NCI-H226 (cell line): ENCODE data around the gene DTD2.

Experiments used
- DNase-seq: peaks from one replicate; pipeline ENCODE4 v3.0.0-alpha.2; 2015

Gene DTD2

DNA sequence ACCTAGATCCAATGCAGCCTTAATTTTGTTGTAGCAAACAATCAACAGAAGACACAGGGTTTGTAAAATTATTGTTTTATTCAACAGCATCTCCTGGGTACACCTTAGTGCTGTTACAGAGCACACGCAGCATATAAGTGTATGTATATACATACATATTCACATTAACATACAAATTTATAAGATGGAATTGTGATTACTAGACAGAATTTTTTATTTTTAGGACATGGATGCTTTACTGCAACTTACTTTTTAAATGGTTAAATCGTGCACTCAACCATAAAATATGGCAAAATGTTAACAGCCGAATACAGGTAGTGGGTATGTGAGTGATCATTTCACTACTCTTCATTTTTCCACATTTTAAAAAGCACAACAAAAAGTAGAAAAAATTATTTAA, 53.6 kb downstream of the DTD2 start:
- DNase-seq = no peak

DNA sequence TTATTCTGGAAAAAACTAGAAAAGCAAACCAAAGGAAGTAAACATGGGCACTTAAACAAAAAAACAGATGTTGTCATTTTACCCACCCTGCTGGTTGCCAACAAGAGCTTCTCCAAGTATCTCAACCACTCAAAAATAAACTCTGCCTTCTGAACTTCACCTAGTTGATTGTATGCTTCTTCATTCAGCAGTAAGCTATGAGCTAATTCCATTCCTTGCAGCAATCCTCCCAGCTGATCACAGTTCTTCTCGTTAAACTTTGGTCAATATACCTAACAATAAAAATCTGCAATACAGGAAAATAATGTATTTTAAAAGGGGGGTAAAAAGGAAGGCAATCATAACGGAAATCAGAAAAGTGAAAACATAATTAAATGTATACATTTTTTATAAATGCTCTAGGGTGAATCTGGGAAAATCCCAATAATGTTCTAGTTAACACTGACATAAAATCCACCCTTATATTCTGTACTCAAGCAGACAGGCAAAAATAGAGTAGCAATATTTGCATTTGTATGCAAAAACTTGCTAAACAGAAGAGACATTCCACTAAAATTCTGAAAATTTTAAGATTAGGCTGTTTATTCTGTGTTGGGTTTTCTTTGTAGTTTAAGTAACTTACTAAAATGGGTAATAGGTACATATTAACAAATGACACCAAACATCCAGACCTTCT, 54.4 kb downstream of the DTD2 start:
- no peak for DNase-seq

DNA sequence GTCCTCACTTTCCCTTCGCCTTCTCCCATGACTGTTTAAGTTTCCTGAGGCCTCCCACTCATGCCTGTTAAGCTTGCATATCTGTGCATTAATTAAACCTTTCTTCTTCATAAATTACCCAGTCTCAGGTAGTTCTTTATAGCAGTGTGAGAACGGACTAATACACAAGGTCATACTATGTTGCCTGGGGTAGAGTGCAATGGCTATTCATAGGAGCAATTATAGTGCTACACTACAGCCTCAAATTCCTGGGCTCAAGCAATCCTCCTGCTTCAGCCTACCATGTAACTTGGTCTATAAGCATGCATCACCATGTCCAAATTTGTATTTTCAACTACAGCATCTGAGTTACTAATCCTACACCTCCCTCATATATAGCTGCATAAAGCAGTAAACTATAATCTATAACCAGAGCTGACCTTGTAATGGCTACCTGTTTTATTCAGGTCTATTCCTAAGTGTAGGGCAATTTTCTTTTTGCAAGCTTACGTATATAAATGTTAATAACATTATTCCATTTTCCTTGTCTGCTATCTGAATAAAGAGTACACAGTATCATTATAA, 55.9 kb downstream of the DTD2 start:
- DNase-seq = no peak

DNA sequence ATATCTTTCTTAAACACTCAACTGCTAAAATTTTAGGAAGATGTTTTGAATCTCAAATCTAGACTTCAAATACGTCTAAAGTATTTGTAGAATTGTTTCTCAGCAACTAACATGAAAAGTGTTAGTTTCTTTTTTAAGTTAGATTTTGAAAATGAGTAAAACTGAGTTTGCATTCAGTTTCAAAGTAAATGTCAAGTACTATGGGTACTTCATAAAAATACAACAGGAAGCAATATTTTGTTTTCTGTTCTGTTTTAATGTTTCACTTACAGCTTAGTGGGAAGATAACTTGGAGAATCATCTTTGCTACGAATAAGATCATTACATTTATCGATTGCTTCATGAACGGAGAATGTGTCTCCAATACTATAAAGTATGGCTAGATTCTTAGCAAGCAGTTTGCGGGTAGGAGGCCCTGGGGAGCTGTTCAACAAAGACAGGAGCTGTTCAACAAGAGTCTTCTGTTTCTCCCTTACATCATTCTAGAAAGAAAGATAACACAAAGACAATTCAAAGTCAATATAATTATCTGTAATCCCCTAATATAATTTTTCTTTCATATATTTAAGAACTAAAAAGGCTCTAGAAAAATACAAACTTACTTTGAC, 57.2 kb downstream of the DTD2 start:
- DNase-seq = no peak
